NCI-H2081 treated with DMSO at 0.1 percent for 48 hours (cell line): Measurements from ENCODE around the gene HNF1A.

Experiments used
- DNase-seq: peaks from one replicate; lab custom pipeline; 2025; lab: John Stamatoyannopoulos, UW

The HNF1A gene

DNA sequence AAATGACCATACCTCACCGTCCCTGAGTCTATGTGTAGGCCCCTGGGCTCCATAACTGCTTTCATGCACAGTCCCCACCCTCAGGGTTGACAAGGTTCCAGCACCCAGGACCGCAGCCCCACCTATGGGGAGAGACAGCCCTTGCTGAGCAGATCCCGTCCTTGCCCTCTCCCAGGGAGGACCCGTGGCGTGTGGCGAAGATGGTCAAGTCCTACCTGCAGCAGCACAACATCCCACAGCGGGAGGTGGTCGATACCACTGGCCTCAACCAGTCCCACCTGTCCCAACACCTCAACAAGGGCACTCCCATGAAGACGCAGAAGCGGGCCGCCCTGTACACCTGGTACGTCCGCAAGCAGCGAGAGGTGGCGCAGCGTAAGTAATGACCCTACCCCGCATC is 10.3 kb downstream of the HNF1A start:
- no peak for DNase-seq

DNA sequence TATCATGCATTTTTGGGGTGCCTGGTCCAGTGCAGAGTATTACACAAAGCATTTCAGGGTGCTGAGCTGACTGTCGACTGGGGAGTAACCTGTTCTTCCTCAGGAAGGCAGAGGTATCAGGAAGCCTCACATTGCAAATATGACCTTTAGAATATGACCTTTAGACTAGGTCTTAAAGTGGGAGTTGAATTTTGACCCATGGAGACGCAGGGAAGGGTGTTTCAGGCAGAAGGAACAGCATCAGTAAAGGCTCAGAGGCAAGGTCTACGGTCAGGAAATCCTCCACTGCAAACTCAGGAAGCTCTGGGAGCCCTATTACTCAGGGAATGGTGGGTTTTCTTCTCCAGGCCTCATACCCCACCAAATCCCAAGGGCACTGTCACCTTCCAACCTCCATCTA is 11.3 kb downstream of the HNF1A start:
- DNase-seq = no peak

DNA sequence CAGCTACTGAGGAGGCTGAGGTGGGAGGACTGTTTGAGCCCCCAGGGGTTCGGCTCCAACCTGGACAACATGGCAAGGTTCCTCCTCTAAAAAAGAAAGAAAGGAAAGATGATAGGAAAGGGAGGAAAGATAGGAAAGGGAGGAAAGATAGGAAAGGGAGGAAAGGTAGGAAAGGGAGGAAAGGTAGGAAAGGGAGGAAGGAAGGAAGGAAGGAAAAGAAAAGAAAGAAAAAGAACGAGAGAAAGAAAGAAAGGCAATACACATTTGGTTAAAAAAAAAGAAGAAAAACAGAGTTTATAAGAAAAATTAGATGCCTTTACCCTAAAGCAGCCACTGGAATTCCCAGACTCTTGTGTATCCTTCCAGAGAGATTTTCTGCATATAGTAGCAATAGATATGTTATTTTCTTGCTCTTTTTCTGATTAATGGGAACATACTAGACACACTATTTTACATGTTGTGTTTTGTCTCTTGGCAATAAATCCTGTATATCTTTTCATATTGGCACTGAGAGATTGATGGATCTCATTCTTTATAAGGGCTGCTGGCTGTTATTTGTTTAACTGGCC is 12.2 kb downstream of the HNF1A start:
- no peak for DNase-seq

DNA sequence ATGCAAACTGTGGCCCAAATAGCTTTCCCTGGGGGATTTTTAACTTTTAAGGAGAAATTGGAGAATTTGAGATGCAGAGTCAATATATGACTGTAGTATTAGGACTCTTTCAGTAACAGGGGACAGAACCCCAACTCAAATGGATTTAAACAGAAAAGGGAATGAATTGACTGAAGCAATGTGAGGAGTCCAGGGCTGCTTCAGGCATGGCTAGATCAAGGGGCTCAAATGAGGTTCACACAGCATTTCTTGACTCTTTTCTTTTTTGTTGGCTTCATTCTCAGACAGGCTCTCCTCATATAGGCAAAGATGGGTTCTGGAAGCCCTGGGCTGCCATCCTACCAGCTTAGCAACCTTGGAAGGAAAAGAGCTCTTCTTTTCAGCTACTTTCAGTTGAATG is 13.6 kb downstream of the HNF1A start:
- DNase-seq = no peak

DNA sequence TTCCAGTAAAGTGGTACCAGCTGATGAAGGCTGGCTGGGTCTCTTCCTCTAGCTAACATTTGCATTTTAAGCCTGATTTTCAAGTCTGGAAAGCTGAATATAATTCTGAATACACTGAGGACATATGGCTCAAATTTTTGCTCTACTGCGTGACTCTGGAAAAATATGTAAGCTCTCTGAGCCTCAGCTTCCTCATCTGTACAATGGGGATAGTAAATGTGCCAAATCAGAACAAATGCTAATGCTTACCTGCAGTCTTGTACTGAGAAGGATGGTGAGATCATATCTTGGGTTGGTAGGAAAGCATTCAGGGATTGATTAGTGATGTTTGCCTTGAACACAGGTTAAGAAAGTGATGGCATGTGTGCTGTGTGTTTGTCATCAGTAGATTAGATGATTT is 14.6 kb downstream of the HNF1A start:
- DNase-seq = no peak

DNA sequence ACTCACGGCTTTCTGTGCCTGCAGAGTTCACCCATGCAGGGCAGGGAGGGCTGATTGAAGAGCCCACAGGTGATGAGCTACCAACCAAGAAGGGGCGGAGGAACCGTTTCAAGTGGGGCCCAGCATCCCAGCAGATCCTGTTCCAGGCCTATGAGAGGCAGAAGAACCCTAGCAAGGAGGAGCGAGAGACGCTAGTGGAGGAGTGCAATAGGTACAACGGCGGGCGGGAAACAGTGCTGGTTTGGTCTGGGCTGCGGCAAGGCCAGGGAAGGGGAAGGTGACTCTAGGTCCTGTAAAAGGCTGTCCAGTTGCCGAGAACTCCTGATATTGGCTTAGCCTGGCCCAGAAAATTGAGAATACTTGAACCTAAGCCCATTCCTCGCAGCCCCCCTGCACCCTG is 15.2 kb downstream of the HNF1A start:
- no peak for DNase-seq

DNA sequence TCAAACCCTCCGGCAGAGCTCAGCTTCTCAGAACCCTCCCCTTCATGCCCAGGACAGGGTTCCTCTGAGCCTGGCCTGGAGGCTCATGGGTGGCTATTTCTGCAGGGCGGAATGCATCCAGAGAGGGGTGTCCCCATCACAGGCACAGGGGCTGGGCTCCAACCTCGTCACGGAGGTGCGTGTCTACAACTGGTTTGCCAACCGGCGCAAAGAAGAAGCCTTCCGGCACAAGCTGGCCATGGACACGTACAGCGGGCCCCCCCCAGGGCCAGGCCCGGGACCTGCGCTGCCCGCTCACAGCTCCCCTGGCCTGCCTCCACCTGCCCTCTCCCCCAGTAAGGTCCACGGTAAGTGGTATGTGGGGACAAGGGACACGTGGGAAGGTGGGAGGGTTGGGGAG is 15.7 kb downstream of the HNF1A start:
- no peak for DNase-seq

DNA sequence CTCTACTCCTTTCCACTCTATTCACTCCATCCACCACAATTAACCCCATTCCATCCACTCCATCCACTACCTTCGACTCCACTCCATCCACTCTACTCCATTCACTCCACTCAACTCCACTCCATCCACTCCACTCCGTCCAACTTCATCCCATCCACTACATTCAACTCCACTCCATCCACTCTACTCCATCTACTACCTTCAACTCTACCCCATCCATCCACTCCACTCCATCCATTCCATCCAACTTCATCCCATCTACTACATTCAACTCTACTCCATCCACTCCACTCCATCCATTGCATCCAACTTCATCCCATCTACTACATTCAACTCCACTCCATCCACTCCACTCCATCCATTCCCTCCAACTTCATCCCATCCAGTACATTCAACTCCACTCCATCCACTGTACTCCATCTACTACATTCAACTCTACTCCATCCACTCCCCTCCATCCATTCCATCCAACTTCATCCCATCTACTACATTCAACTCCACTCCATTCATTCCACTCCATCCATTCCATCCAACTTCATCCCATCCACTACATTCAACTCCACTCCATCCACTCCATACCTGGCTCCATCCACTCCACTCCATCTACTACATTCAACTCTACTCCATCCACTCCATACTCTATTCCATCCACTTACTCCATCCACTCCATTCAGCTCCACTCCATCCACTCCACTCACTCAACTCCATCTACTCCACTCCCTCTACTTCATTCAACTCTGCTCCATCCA is 16.4 kb downstream of the HNF1A start:
- no peak for DNase-seq

DNA sequence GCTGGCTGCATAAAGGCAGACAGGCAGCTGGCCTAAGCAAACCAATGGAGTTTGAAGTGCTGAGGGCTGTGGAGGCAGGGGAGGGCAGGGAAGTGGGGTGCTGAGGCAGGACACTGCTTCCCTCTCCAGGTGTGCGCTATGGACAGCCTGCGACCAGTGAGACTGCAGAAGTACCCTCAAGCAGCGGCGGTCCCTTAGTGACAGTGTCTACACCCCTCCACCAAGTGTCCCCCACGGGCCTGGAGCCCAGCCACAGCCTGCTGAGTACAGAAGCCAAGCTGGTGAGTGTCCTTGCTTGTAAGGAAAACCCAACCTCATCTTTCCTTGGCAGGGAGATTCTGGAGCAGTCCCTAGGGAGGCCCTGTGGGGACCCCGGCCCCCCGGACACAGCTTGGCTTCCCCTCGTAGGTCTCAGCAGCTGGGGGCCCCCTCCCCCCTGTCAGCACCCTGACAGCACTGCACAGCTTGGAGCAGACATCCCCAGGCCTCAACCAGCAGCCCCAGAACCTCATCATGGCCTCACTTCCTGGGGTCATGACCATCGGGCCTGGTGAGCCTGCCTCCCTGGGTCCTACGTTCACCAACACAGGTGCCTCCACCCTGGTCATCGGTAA is 17.9 kb downstream of the HNF1A start:
- no peak for DNase-seq

DNA sequence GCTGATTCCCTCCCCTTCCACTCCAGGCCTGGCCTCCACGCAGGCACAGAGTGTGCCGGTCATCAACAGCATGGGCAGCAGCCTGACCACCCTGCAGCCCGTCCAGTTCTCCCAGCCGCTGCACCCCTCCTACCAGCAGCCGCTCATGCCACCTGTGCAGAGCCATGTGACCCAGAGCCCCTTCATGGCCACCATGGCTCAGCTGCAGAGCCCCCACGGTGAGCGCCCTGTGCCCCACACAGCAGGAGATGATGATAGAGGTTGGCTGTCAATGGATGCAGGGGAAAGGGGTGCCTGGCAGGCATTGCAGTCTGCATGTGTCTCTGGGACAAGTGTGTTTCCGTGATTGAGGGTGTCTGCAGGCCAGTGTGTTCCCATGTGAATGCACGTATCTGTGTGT is 19.1 kb downstream of the HNF1A start:
- DNase-seq = no peak

DNA sequence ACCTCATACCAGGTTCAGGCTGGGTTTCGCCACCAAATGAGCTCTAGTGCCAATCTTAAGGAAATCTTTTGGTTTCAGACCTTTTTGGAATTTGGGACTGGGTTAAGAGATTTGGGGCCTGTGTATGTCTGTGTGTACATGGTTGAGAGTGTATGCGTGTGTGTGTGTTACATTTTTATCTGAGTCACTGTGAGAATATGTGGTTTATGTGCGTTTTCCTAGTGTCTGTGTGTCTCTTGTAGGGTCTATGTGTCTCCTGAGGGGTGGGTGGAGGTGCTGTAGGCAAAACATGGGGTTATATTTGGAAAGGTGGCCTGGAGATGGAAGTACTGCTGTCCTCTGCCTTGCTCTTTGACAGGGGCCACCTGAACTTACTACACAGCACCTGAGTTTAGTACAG is 20.1 kb downstream of the HNF1A start:
- DNase-seq = no peak

DNA sequence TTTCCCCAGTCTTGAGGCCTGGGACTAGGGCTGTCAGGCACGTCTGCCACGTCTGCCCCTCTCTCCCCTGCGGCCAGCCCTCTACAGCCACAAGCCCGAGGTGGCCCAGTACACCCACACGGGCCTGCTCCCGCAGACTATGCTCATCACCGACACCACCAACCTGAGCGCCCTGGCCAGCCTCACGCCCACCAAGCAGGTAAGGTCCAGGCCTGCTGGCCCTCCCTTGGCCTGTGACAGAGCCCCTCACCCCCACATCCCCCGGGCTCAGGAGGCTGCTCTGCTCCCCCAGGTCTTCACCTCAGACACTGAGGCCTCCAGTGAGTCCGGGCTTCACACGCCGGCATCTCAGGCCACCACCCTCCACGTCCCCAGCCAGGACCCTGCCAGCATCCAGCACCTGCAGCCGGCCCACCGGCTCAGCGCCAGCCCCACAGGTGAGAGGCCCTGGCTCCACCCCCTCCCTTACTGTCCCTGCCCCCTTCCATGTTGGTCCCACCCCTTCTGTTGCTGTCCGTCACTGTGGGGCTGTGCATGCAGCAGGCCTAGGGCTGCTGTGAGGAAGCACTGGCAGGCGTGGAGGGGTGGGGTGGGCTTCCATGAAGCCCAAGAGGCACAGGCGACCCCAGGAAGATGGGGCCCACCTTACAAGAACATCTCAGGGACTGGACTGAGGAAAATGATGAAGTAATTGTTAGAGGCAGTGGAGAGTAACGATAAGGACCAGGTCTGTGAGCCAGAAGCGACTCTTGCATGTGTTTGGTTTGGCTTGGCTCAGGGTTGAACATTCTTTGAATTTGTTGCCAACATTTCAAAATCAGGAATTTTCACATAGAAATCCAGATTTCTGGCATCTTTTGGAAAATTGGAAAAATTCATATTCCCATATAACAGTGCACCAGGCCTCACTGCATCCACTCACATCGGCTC is 21.1 kb downstream of the HNF1A start:
- DNase-seq = no peak

DNA sequence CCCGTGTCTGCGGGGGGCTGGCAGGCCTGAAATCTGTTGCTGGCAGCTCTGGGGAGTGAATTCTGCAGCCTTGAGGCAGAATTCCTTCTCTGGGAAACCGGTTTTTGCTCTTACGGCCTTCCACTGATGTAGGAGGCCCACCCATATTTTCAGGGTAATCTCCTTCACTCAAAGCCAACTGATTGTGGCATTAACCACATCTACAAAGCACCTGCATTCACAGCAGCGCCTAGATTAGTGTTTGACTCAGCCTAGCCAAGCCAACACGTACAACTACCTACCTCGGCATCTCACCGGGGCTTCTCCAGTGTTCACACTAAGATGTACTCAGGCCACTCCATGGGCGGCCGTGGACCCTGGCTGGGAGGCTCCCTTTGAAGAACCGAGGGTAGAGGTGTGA is 22.2 kb downstream of the HNF1A start:
- DNase-seq = no peak

DNA sequence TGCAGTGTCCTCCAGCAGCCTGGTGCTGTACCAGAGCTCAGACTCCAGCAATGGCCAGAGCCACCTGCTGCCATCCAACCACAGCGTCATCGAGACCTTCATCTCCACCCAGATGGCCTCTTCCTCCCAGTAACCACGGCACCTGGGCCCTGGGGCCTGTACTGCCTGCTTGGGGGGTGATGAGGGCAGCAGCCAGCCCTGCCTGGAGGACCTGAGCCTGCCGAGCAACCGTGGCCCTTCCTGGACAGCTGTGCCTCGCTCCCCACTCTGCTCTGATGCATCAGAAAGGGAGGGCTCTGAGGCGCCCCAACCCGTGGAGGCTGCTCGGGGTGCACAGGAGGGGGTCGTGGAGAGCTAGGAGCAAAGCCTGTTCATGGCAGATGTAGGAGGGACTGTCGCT is 22.7 kb downstream of the HNF1A start:
- no peak for DNase-seq

DNA sequence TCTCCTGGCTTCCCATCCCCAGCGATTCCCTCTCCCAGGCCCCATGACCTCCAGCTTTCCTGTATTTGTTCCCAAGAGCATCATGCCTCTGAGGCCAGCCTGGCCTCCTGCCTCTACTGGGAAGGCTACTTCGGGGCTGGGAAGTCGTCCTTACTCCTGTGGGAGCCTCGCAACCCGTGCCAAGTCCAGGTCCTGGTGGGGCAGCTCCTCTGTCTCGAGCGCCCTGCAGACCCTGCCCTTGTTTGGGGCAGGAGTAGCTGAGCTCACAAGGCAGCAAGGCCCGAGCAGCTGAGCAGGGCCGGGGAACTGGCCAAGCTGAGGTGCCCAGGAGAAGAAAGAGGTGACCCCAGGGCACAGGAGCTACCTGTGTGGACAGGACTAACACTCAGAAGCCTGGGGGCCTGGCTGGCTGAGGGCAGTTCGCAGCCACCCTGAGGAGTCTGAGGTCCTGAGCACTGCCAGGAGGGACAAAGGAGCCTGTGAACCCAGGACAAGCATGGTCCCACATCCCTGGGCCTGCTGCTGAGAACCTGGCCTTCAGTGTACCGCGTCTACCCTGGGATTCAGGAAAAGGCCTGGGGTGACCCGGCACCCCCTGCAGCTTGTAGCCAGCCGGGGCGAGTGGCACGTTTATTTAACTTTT is 23.6 kb downstream of the HNF1A start:
- no peak for DNase-seq

DNA sequence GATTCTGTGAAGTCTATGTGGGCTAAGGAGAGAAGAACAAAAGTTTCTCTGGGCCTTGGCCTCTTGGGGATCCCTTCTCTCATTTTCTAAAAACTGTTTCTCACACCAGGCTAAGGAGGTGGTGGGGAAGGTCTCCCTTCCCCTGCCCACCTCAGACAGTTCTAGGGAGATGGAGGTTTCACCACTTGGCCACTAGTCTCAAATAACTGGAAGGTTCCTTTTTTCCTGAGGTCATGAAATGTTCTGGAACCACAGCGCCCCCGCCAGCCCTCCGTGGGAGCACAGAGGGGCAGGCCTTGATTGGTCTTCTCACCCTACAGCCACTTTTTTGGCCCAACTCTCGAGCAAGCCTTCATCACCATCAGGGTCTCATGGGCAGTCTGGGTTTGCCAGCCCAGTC is 25.3 kb downstream of the HNF1A start:
- no peak for DNase-seq

DNA sequence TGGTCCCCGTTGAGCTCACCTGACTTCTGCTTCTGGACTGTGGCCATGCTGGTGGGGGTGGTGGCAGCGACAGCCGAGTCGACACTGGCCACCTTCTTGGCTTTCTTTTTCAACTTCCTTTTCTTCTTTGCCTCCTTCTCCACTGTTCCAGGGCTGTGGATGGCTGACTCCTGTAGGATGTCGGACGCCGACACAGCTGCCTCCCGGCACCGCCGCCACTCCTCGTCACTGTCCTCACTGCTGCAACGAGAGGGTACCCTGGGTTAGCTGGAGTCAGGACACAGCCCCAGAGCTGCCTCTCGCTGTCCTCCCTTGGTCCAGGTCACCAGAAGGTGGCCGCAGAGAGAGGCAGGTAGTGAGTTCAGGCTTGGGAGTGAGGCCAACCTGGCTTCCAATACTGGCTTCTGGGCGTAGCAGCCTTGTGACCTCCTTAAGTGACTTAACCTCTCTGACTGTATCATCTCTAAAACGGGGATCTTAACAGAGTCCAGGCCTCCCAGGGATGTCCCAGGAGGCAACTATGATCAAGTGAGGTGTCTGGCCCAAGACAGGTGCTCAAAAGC is 26.0 kb downstream of the HNF1A start:
- DNase-seq = no peak

DNA sequence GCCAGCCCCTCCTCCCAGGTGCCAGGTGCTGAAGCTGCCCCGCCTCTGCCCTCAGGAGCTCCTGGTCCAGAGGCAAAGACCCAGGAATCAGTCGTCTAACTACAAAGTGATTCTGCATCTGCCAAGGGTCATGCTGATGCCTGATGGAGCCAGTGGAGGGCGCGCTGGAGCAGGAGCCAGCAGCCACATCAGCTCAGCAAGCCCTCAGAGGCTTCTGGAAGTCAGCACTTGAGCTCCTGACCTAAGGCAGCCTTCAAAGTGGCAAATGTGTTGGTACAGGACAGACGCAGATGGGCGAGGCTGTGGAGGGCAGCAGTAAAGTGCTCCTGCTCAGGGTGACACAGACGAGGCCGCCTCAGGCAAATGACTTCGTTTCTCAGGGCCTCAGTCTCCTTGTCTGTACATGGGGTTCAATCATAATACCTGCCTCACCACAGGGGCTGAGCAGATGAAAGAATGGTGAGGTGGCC is 27.0 kb downstream of the HNF1A start:
- DNase-seq = no peak

DNA sequence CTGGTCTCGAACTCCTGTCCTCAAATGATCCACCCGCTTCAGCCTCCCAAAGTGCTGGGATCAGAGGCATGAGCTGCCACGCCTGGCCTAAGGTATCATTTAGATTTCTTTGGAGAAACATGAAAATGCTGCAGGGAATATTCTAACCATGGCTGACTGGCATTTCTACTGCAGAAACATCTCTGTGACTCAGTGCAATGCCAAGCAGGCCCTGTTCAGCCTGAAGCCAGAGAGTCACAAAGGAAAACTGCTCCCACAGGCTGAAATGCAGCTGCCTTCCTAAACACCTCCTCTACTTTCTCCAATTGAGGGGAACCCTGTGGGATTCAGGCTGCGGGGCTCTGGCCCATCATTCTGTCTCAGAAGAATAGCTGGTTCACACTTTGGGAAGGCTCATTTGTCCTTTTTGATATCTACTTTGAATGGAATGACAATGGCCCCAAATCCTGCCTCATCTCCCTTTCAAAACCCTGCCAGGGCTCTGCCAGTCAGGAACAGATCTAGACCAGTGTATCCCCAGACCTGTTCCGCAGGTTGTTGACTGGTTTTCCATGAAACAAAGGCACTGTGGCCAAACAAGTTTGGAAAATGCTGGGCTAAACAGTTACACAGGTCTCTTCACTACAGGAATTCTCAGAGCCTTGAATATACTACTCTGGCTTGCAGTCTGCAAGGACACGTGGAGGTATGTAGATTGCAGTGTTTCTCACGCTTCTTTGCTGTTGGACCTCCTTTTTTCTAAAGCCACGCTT is 30.2 kb downstream of the HNF1A start:
- DNase-seq = no peak

DNA sequence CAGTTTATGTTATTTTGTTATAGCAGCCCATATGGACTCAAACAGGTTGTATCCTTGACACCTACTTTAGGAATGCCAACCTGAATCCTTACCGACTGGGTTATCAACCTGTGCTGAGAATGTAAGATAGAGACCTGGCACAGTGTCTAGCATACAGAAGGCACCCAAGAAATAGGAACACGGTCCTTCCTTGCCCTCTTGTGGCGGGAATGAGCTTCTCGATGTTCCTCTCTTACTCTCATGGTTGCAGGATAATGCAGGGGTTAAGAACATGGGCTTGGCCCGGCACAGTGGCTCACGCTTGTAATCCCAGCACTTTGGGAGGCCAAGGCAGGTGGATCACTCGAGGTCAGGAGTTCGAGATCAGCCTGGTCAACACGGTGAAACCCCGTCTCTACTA is 31.4 kb downstream of the HNF1A start:
- DNase-seq = no peak

DNA sequence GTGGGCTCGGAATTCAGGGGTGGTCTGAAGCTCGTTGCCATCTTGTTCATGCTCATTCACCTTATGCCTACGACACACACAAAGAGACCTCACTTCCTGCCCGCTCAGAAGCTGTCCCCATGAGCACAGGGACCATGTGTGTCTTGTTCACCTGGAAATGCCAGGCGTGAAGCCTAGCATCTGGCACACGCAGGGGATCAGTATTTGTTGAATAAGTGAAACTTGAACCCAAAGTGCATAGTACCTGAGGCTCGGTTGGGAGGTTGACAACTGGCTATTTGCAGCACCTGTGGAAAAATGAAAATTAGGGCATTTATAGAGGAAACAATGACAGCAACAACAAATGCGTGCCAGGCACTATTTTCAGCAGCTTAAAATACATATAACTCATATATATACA is 32.5 kb downstream of the HNF1A start:
- DNase-seq = no peak
